ENCODE results near the gene RTL3.
A peak's percentile ranks its signal among the peaks of the same experiment; 100 is the strongest.

RTL3 gene

DNA sequence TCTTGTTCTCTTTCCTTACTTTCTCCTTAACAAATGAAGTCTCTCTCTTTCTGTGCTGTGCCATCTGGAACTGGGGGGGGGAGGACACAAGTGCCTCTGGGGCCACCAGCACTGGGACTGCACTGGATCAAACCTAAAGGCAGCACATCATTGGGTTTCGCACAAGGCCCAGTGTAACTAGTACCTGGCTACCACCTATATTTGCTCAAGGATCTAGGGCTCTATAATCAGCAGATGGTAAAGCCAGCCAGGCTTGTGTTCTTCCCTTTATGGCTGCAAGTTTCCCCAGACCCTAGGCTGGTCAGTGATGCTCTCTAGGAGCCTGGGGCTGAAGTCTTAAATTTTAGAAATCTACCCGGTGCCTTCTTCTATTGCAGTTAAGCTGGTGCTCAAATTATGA lies 40.1 kb downstream of the RTL3 start:
- no peak for FAIRE-seq

DNA sequence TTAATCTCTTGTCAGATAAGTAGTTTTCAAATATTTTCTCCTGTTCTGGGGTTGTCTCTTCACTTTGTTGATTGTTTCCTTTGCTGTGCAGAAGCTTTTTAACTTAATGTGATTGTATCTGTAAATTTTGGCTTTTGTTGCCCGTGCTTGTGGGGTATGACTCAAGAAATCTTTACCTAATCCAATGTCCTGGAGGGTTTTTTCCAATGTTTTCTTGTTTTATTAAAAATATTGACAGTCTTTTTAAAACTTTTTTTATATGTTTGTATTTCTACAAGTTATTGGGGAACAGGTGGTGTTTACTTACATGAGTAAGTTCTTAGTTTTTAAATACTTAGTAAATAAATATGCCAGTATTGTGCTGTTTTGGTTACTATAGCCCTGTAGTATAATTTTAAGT lies 44.9 kb downstream of the RTL3 start:
- peak; percentile 92 for FAIRE-seq

Data from colon (tissue), 2 donors.